ENCODE measurements around the gene HERC2.

- no peak for TF ChIP-seq CTCF (IDR thresholded peaks at IDR 0.05)
- TF ChIP-seq POLR2A (IDR thresholded peaks at IDR 0.05): no peak
These were observed 209.7 kb downstream of the HERC2 start for GRCh38 chr15:28112101-28112760.
